HepG2 (cell line): ENCODE measurements around the gene TMX2. TPM values are rescaled to one million over a fixed set of nuclear protein-coding genes. Genes with fewer than 3 reads are reported as not detected.

ENCODE experiments used
- ATAC-seq: fragments of 200-7000 bp; cut with Tn5 transposase; 3 replicates; pipeline ENCODE4 v1.9.1; 2020; ENCODE audit warnings: mild to moderate bottlenecking, moderate library complexity
- BruUV-seq: library from RNA; stranded (reverse); fragments of 400-500 nt; replicated peaks from 2 replicates; lab custom pipeline; 2021; lab: Mats Ljungman, UMichigan
- CTCF ChIA-PET: fragments of 300-600 bp; formaldehyde crosslinking; extraction: SDS; loops from one replicate; lab custom pipeline; 2021; ENCODE audit warnings: low total read pairs, inconsistent platforms, low intra/inter-chr PET ratio; lab: Yijun Ruan, JAX
- POLR2A ChIA-PET: fragments of 350-600 bp; sonication (Branson Sonifier 250); formaldehyde crosslinking; loops from one replicate; lab custom pipeline; 2020; ENCODE audit warnings: antibody characterized with exemption, inconsistent platforms; lab: Yijun Ruan, JAX
- DNase-seq: peaks from one replicate; pipeline ENCODE4 v3.0.0-alpha.2; 2015; ENCODE audit warnings: low spot score
- FAIRE-seq: peaks from 3 replicates; lab custom pipeline; 2011; peaks lifted over from hg19 to GRCh38; lab: Jason Lieb, UNC
- H2AFZ ChIP-seq: one replicate; pipeline ENCODE4 v1.6.1; 2011; ENCODE audit warnings: low read length, inconsistent platforms
- H3K27ac ChIP-seq: fragments of 300-600 bp; 3 replicates; pipeline ENCODE4 v1.8.0; 2011; ENCODE audit warnings: mixed run types, mild to moderate bottlenecking, mixed read lengths, low read length, inconsistent platforms; ENCODE audit not compliant: insufficient read depth; ENCODE audit errors: extremely low read length
- H3K27me3 ChIP-seq, 2 experiments: fragments of 200-600 bp in 1 of 2; 2 replicates in 1 of 2; 3 replicates in 1 of 2; pipeline versions ENCODE4 v1.6.0 to v1.8.0; 2011; ENCODE audit warnings: low read length in 2 of 2, mild to moderate bottlenecking in 2 of 2, moderate library complexity in 2 of 2, inconsistent platforms in 1 of 2; ENCODE audit not compliant: insufficient read depth in 2 of 2, control insufficient read depth in 1 of 2
- H3K36me3 ChIP-seq, 2 experiments: fragments of 200-600 bp in 1 of 2; replicated peaks in 1 of 2; 2 replicates in 1 of 2; 3 replicates in 1 of 2; pipeline versions ENCODE4 v1.5.1 to v1.8.0; 2011; ENCODE audit warnings: low read length in 2 of 2, inconsistent platforms in 1 of 2; ENCODE audit not compliant: insufficient read depth in 2 of 2, control insufficient read depth in 1 of 2
- H3K4me1 ChIP-seq: 2 replicates; pipeline ENCODE4 v1.5.1; 2012; ENCODE audit warnings: low read length, inconsistent platforms; ENCODE audit not compliant: insufficient read depth
- H3K4me2 ChIP-seq: 2 replicates; pipeline ENCODE4 v1.6.0; 2011; ENCODE audit warnings: low read depth, low read length, inconsistent platforms
- H3K4me3 ChIP-seq, 3 experiments: fragments of 200-600 bp in 1 of 3; sonication (generic), shearing (Covaris generic) in 1 of 3; replicated peaks in 1 of 3; 2 replicates each; pipeline ENCODE4 v1.5.1; 2011 to 2016; ENCODE audit warnings: low read length in 3 of 3, inconsistent platforms in 2 of 3, low read depth in 2 of 3, mild to moderate bottlenecking in 2 of 3, control low read depth in 1 of 3, mixed read lengths in 1 of 3; ENCODE audit not compliant: insufficient read depth in 1 of 3
- H3K79me2 ChIP-seq: one replicate; pipeline ENCODE4 v1.6.1; 2011; ENCODE audit warnings: low read length, inconsistent platforms; ENCODE audit not compliant: insufficient read depth
- H3K9ac ChIP-seq: 2 replicates; pipeline ENCODE4 v1.6.0; 2011; ENCODE audit warnings: mild to moderate bottlenecking, low read depth, low read length, inconsistent platforms; ENCODE audit not compliant: insufficient read depth
- H3K9me3 ChIP-seq: 2 replicates; pipeline ENCODE4 v1.5.1; 2012; ENCODE audit warnings: mild to moderate bottlenecking, low read length
- H4K20me1 ChIP-seq: 2 replicates; pipeline ENCODE4 v1.6.0; 2011; ENCODE audit warnings: inconsistent platforms, mild to moderate bottlenecking, low read length, moderate library complexity; ENCODE audit not compliant: insufficient read depth
- AGO2 ChIP-seq: fragments of 200-400 bp; formaldehyde crosslinking; optimal IDR thresholded peaks from 2 replicates; pipeline ENCODE3; 2017; ENCODE audit warnings: mild to moderate bottlenecking, low read depth, low read length, moderate library complexity
- CREM ChIP-seq, 2 experiments: sonication (generic) in 1 of 2; formaldehyde crosslinking in 1 of 2; IDR thresholded peaks; 2 replicates each; pipeline versions ENCODE4 v1.4.0 to v1.6.1; 2016 to 2020; ENCODE audit warnings: antibody characterized with exemption in 1 of 2, mild to moderate bottlenecking in 1 of 2, missing genetic modification reagents in 1 of 2
- DRAP1 ChIP-seq: IDR thresholded peaks from 2 replicates; pipeline ENCODE4 v1.6.1; 2016; ENCODE audit warnings: missing genetic modification reagents, missing compliant biosample characterization
- E2F5 ChIP-seq: sonication (generic); formaldehyde crosslinking; conservative IDR thresholded peaks from 2 replicates; pipeline ENCODE4 v1.4.0; 2020; ENCODE audit warnings: missing genetic modification reagents
- ELF1 ChIP-seq: sonication (generic); formaldehyde crosslinking; IDR thresholded peaks from 2 replicates; pipeline ENCODE4 v1.4.0; 2020; ENCODE audit warnings: missing genetic modification reagents
- FOXJ3 ChIP-seq: sonication (generic); formaldehyde crosslinking; IDR thresholded peaks from 2 replicates; pipeline ENCODE4 v1.4.0; 2020; ENCODE audit warnings: missing genetic modification reagents, mild to moderate bottlenecking, borderline replicate concordance
- GATAD2A ChIP-seq: IDR thresholded peaks from 2 replicates; pipeline ENCODE4 v1.6.1; 2016
- MEF2D ChIP-seq: sonication (generic); formaldehyde crosslinking; IDR thresholded peaks from 2 replicates; pipeline ENCODE4 v1.5.1; 2020; ENCODE audit warnings: mild to moderate bottlenecking, missing genetic modification reagents
- NCOA2 ChIP-seq: sonication (generic); formaldehyde crosslinking; IDR thresholded peaks from 2 replicates; pipeline ENCODE4 v1.8.0; 2022; ENCODE audit warnings: inconsistent platforms
- PITX1 ChIP-seq: sonication (generic); formaldehyde crosslinking; IDR thresholded peaks from 2 replicates; pipeline ENCODE4 v1.5.1; 2020; ENCODE audit warnings: mild to moderate bottlenecking, missing genetic modification reagents
- TAF1 ChIP-seq: sonication (generic); formaldehyde crosslinking; IDR thresholded peaks from 2 replicates; pipeline ENCODE4 v1.4.0; 2020; ENCODE audit warnings: missing genetic modification reagents
- WGBS: methylation state at CpG from one replicate; pipeline ENCODE4 v1.1.6; 2017; ENCODE audit warnings: low lambda C conversion rate; 5-methylcytosine and 5-hydroxymethylcytosine counted together
- in situ Hi-C: cut with HindIII; loops from 2 replicates; pipeline ENCODE4 v1.10.0; 2017; ENCODE audit warnings: low pct_unique_long_range_greater_than_20kb; ENCODE audit not compliant: extremely low pct_ligation_motif_present
- intact Hi-C: fragments of 100-400 bp; cut with micrococcal nuclease; formaldehyde crosslinking; loops from one replicate; pipeline ENCODE4 v1.10.0; 2022; ENCODE audit not compliant: unreplicated experiment
- polyA plus RNA-seq, 8 experiments: library from polyadenylated mRNA; depleted of rRNA in 3 of 8; stranded (reverse) in 7 of 8; unstranded in 1 of 8; fragments of >200 nt; fragmentation: Illumina TruSeq in 4 of 8; extraction: Trizol in 4 of 8; gene quantifications; 2 replicates each; pipeline versions ENCODE4 v1.2.1 to v1.2.3, GENCODE V29; 2011 to 2016; ENCODE audit warnings: low read depth in 4 of 8, missing spikeins in 1 of 8, mixed read lengths in 1 of 8; ENCODE audit not compliant: insufficient read depth in 1 of 8
- total RNA-seq, 5 experiments: library from RNA; depleted of rRNA; stranded (reverse); fragments of >200 nt; fragmentation: Illumina TruSeq; extraction: Trizol; gene quantifications; 2 replicates each; pipeline ENCODE4 v1.2.3, GENCODE V29; 2016; ENCODE audit warnings: low read depth in 1 of 5
- TF ChIP-seq, protein P1 (sequence below): IDR thresholded peaks from 2 replicates; pipeline ENCODE4 v1.4.0; 2020; ENCODE audit warnings: mild to moderate bottlenecking, missing genetic modification reagents

TMX2 gene
- total and polyA plus RNA-seq, 2 of the 13 experiments (the other 11 are each of a cell fraction or from before 2014, with no cell fraction given): 84.5 to 129 TPM

DNA sequence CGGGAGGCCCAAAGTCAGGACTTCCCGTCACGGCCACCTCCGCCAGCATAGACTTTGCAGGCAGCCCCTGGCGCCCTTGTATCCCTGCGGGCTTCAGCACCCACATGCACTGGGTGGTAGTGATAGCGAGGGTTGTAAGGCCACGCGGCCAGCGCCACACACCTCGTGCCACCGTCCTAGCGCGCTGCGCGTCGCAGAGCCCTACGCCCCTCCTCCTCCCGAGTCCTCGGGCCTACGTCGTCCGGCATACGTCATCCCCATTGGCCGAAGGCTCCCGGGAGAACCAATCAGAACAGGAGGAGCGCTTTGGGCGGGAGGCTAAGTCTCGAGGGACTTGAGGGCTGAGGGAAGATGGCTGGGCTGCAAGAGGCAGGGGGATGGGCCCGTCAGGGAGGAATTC lies 40.6 kb downstream of the TMX2 start:
- BruUV-seq: no TSS peak
- in situ Hi-C loops: no loop called here
- Histone ChIP-seq H3K4me3 (no peak overlapping the region), H3K27ac (no peak overlapping the region), H2AFZ (no peak overlapping the region), H3K36me3 (no peaks in the 10 kb centered on the region), H3K9ac (no peak overlapping the region), H3K4me2 (no peak overlapping the region), H3K9me3 (no peaks in the 10 kb centered on the region), H3K27me3 (no peaks in the 10 kb centered on the region), H3K79me2 (no peaks in the 10 kb centered on the region), H3K4me1 (peaks cover 38% of the 10 kb centered on the region), H4K20me1 (no peaks in the 10 kb centered on the region)
- ChIA-PET POLR2A (interaction anchor here (2.9 kb wide), 1 partner anchor 11 kb away, joined by 11 read pairs; the partner anchor contains the start of gene SELENOH), CTCF (interaction anchor here (3.1 kb wide), 1 partner anchor 48 kb away, joined by 47 read pairs; no protein-coding TSS in a partner anchor)
- DNase-seq (no peak), FAIRE-seq (no peak), ATAC-seq (no peak; the same call in 2 of the 3 replicates)
- over 99% methylated on average over 26 of the region's 30 CpGs for WGBS
- intact Hi-C loops: no loop called here
- peak; percentile 11 for TF ChIP-seq AGO2
- no peak for TF ChIP-seq DRAP1 (CRISPR knock-in tag)
- no peak for TF ChIP-seq PITX1 (CRISPR knock-in tag)
- no peak for TF ChIP-seq MEF2D (CRISPR knock-in tag)
- no peak for TF ChIP-seq ELF1 (CRISPR knock-in tag)

- no peak overlapping the region for H3K4me2 ChIP-seq
- in situ Hi-C loops (no loop called here), intact Hi-C loops (no loop called here)
- H2AFZ ChIP-seq: no peak overlapping the region
- no peaks in the 10 kb centered on the region for H4K20me1 ChIP-seq
- H3K4me1 ChIP-seq: peaks cover 38% of the 10 kb centered on the region
- no peaks in the 10 kb centered on the region; a peak in 1 of 5 replicates for H3K36me3 ChIP-seq
- H3K27me3 ChIP-seq: no peaks in the 10 kb centered on the region; a peak in 1 of 5 replicates
- CTCF ChIA-PET: interaction anchor here (2.8 kb wide), 1 partner anchor 43 kb away, joined by 9 read pairs; no protein-coding TSS in a partner anchor
- POLR2A ChIA-PET: interaction anchor here (1.1 to 1.6 kb wide), 2 partner anchors 21 to 41 kb away, joined by 3 to 5 read pairs; no protein-coding TSS in a partner anchor
- FAIRE-seq: no peak
- peak; percentile 27 for ATAC-seq
- WGBS: 10% methylated on average over 3 of the region's 3 CpGs
- peaks cover 18% of the 10 kb centered on the region for H3K79me2 ChIP-seq
- no peaks in the 10 kb centered on the region for H3K9me3 ChIP-seq
- peak; percentile 61 for DNase-seq
- H3K9ac ChIP-seq: no peak overlapping the region
- peak overlapping the region; percentile 28 for H3K27ac ChIP-seq
- H3K4me3 ChIP-seq: no peak overlapping the region
- BruUV-seq: no TSS peak
- TF ChIP-seq, protein P1, sequence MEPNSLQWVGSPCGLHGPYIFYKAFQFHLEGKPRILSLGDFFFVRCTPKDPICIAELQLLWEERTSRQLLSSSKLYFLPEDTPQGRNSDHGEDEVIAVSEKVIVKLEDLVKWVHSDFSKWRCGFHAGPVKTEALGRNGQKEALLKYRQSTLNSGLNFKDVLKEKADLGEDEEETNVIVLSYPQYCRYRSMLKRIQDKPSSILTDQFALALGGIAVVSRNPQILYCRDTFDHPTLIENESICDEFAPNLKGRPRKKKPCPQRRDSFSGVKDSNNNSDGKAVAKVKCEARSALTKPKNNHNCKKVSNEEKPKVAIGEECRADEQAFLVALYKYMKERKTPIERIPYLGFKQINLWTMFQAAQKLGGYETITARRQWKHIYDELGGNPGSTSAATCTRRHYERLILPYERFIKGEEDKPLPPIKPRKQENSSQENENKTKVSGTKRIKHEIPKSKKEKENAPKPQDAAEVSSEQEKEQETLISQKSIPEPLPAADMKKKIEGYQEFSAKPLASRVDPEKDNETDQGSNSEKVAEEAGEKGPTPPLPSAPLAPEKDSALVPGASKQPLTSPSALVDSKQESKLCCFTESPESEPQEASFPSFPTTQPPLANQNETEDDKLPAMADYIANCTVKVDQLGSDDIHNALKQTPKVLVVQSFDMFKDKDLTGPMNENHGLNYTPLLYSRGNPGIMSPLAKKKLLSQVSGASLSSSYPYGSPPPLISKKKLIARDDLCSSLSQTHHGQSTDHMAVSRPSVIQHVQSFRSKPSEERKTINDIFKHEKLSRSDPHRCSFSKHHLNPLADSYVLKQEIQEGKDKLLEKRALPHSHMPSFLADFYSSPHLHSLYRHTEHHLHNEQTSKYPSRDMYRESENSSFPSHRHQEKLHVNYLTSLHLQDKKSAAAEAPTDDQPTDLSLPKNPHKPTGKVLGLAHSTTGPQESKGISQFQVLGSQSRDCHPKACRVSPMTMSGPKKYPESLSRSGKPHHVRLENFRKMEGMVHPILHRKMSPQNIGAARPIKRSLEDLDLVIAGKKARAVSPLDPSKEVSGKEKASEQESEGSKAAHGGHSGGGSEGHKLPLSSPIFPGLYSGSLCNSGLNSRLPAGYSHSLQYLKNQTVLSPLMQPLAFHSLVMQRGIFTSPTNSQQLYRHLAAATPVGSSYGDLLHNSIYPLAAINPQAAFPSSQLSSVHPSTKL: peak; percentile 69
- no peak for TF ChIP-seq TAF1 (CRISPR knock-in tag)
- TF ChIP-seq NCOA2 (CRISPR knock-in tag): 0 out of 2 replicates have a peak, but pooled peaks have one; percentile 36
- peak; percentile 43; the same call in 1 of the 2 replicates for TF ChIP-seq FOXJ3
- peak; percentile 34; the same call in 1 of the 2 replicates for TF ChIP-seq CREM (IDR thresholded peaks at IDR 0.05)
- no peak for TF ChIP-seq CREM (CRISPR knock-in tag; IDR thresholded peaks at IDR 0.05)
- TF ChIP-seq GATAD2A (CRISPR knock-in tag): peak; percentile 20; the same call in 1 of the 2 replicates
- TF ChIP-seq E2F5 (CRISPR knock-in tag): no peak
Measured at GRCh38 chr11:57758174-57758573, 45.8 kb downstream of the TMX2 start.
